NCI-H82 (cell line): ENCODE measurements around the gene EYS.
"Not testable (repeated sequence)": the region's sequence is repeated elsewhere in the genome, so short reads cannot be mapped to it uniquely, and the experiment has no call there.

Experiments used
- DNase-seq: peaks from one replicate; lab custom pipeline; 2025; lab: John Stamatoyannopoulos, UW

Gene EYS

GRCh38 chr6:63792736-63793464, 1914.1 kb downstream of the EYS start:
- no peak for DNase-seq

DNA sequence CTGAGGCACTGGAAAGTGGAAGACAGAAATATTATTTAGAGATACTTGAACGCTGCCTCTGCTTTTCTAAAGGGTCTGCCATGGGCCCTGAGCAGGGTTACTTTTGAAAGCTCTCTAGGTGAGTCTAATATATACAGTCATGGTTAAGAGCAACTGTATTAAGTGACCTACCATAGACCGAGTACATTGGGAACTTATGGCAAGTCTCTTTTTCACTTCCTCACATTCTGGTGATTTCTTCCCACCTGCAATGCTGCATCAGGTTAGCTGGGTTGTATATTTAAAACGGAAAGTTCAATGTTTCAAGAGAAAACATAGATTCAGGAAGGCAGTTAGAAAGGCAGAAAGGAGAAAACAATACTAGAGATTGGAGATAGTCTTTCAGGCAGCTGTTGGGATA, 1916.7 kb downstream of the EYS start:
- no peak for DNase-seq

DNA sequence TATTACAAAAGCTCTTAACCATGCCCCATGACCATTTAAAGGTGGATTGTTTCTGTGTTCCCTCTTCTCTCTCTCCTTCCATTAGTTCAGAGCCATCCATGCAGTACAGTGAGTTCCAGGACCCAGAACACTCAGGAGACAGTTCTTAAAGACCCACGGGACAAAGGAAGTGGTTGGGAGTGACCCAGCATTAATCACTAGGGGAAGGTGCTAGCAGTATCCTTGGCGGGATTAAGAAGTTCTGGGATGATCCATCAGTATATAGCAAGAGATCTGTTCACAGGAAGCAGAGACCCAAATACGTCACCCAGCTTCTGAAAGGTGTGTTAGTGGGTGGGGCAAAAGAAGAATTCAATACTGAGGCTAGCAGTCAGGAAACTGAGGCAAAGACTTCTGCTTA, 1917.3 kb downstream of the EYS start:
- no peak for DNase-seq

DNA sequence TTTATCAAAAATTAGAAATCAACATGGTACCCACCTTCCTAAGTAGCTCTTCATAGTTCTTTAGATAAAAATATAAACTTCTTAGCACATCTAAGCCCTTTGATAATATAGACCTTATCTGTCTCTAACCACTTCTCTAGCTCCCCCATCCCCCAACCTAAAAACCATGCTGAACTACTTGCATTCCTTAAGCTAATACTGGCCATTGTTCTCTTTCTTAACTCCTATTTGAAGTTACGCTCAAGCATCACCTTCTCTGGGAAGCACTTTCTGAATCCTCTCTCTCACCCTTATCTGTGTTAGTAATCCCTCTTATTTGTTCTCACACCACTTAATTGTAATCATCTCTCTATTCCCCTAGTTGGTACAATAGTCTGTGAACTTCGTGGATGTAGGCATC, 1918.5 kb downstream of the EYS start:
- DNase-seq = no peak

GRCh38 chr6:63787021-63787420, 1920.0 kb downstream of the EYS start:
- DNase-seq = no peak

DNA sequence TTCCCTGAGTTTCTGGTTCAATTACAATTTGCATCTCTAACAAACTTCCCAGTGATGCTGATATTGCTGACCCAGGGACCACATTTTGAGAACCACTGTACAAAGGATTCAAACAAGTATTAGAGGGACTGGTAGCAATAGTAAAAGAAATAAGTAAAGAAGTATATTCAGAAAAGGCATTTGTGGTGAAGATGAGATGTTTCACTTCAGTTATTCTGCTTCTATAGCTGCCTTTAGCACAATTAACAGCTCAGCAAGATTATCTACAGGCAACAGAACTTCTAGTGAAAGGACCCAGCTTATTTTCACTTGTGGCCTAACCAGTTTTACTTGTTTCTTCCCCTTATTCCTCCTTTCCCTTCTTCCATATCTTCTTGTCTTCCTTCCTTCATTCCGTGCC, 1922.0 kb downstream of the EYS start:
- no peak for DNase-seq

DNA sequence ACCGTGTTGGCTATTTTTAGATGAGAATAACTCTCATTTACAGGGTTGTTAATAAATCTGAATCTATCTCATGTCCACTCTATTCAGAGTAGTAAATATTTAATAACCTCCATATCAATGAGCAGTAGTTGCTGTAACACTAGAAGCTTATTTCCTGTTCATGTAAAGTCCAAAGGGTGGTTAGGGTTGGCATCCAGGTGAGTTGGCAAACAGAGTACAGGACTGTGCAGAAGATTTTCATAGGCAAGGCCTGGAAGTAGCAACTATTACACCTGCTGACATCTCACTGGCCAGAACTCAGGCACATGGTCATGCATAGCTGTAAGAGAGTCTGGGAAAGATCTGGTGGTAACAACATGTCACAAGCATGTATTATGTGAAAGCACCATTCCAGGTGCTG, 1923.9 kb downstream of the EYS start:
- DNase-seq = no peak

DNA sequence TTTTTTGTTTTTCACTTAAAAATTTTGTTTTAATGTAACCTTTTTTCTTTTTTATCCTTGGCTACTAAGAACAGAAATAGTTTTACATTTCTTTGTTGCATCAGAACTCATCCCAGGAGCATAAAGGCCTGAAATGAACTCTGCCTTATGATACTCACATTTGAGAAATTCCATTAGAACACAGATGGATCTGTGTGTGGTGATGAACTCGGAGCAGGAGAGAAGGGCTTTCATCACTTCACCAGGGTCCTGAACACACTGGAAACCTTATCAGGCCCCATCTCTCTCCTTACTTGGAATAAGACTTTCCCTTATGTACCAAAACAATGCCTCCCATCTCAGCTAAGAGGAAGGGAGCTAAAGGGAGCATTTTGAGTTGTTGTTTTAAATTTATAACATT, 1932.1 kb downstream of the EYS start:
- DNase-seq = no peak

DNA sequence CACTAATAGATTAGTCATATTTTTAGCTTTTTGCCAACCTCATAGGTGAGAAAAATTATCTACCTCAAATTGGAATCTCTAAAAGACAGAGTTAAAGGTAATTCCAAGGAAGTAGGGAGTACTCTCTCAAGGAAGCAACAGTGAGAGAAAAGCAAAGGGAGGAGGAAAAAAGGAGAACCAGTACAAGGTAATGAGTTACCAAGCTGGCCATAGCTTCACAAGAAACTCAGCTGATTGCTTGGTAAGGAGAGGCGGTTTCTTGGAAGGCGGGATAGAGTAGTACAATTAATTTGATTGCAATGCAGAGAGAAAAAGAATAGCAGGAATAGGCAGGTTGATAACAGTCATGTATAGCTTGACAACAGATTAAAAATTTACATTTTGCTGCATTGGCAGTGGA, 1933.8 kb downstream of the EYS start:
- DNase-seq = no peak

GRCh38 chr6:63765828-63766227, 1941.2 kb downstream of the EYS start:
- DNase-seq = no peak

- DNase-seq = peak; percentile 54
Measured at GRCh38 chr6:63764318-63764916, 1942.6 kb downstream of the EYS start.

- no peak for DNase-seq
Measured at GRCh38 chr6:63760199-63760598, 1946.8 kb downstream of the EYS start.

- DNase-seq = no peak
Measured at GRCh38 chr6:63759605-63760105, 1947.4 kb downstream of the EYS start.

GRCh38 chr6:63757826-63758225, 1949.2 kb downstream of the EYS start:
- DNase-seq = no peak

GRCh38 chr6:63757275-63757674, 1949.8 kb downstream of the EYS start:
- DNase-seq = not testable (repeated sequence)

- no peak for DNase-seq
Measured at GRCh38 chr6:63750400-63750799, 1956.6 kb downstream of the EYS start.

DNA sequence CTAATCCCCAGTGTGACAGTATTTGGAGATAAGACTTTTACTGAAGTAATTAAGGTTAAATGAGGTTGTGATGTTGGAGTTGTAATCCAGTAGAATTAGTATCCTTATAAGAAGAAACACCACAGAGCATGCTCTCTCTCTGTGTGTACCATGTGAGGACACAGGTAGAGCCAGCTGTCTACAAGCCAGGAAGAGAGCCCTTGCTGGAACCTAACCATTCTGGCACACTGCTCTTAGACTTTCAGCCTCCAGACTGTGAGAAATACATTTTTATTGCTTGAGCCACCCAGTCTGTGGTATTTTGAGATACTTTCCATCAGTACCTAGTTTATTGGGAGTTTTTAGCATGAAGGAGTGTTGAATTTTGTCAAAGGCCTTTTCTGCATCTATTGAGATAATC, 1961.2 kb downstream of the EYS start:
- DNase-seq = peak; percentile 6

- DNase-seq = no peak
Measured at GRCh38 chr6:63744810-63745209, 1962.2 kb downstream of the EYS start.

GRCh38 chr6:63743691-63744090, 1963.3 kb downstream of the EYS start:
- DNase-seq = no peak

DNA sequence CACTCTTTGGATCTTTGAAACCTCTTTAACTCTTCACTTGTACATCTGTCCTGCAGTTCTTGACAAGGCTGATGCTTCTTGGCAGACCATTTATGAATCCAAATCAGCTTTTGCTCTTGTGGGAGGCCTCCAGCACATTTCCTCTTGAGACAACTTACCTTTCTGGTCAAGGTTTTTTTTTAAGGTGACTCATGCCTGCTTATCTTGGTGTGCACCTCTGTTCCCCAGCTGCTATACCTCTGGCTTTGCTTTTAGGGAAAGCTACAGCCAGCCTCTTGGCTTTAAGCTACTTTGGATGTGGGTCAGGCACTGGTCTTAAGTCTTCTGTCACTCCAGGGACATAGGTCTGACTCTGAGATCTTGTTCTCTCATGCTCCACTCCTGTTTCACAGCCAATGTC, 1965.0 kb downstream of the EYS start:
- no peak for DNase-seq

DNA sequence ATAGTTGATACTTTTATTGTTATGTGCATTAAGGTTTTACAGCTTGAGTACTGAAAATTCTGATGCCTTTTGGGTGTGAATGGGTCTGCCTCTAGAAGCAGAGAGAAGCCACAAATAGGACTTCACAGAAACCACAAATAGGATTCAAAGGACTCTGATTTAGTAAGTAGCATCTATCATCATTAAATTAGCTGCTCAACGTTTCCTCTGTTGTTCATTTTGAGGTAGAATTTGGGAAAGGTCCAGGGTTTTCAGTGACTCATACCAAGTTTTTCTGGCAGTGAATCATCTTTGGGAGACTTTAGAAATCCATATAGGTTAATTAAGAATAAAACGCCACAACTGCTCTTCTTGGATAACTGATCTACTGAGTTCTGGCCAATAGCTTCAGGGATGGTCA, 1966.3 kb downstream of the EYS start:
- no peak for DNase-seq

DNA sequence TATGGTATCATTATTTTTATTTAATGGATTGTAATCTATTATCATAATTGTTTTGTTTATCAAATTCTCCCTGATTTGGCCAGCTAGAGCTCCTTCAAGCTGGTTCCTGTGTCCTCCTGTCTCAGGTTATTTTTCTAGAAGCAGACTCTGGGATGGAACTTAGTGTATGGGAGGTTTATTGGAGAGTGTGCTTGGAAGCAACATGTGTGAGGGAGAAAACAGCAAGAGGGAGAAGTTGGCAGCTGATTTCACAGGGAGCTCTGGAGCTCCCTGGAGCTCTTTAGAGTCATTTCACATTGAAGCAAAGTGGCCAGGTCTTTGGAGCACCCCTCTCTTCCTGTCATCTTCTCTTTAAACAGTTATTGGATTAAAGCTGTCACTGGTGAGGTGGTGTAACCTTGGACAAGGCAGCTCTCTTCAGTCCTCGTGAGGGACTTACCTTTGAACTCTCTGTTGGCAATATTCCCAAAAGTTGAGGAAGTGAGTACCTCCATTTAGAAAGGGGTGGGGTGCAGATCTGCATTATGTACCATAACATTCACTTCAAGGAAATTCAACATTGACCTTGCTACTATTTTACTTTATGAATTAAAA, 1967.8 kb downstream of the EYS start:
- DNase-seq = no peak

GRCh38 chr6:63738190-63738589, 1968.8 kb downstream of the EYS start:
- DNase-seq = not testable (repeated sequence)
